Motor neuron (in vitro differentiated cells): ENCODE measurements around the gene RNF182. TPM values are rescaled to one million over a fixed set of nuclear protein-coding genes. Genes with fewer than 3 reads are reported as not detected.
"Not testable (repeated sequence)": the region's sequence is repeated elsewhere in the genome, so short reads cannot be mapped to it uniquely, and the experiment has no call there.

Experiments
- ATAC-seq, 8 experiments: fragments of 200-7000 bp; cut with Tn5 transposase; replicated peaks in 6 of 8; 2 replicates each; pipeline ENCODE4 v1.8.0; 2021; ENCODE audit warnings: mild to moderate bottlenecking in 8 of 8, moderate library complexity in 8 of 8
- H3K27ac ChIP-seq, 2 donors: fragments of 250-450 bp; sonication (Bioruptor Pico); 2 replicates each; pipeline ENCODE4 v1.9.0; 2021; ENCODE audit warnings: antibody characterized with exemption in 2 of 2, mild to moderate bottlenecking in 2 of 2, moderate library complexity in 1 of 2
- H3K4me1 ChIP-seq, 2 donors: fragments of 250-450 bp; sonication (Bioruptor Pico); replicated peaks in 1 of 2; 2 replicates each; pipeline ENCODE4 v1.6.1; 2021; ENCODE audit warnings: antibody characterized with exemption in 2 of 2, mild to moderate bottlenecking in 2 of 2, moderate library complexity in 1 of 2
- H3K4me3 ChIP-seq, 5 donors: fragments of 250-450 bp; sonication (Bioruptor Pico); 2 replicates each; pipeline ENCODE4 v1.9.0; 2021; ENCODE audit warnings: antibody characterized with exemption in 5 of 5, mild to moderate bottlenecking in 5 of 5, moderate library complexity in 4 of 5
- WGBS, 10 experiments: fragments of 450-650 bp; shearing (Covaris generic); methylation state at CpG; one replicate each; pipeline ENCODE4 v1.0.0; 2022; 5-methylcytosine and 5-hydroxymethylcytosine counted together
- in situ Hi-C, 9 experiments: fragments of 400-800 bp; cut with MboI; loops; one replicate each; pipeline ENCODE4 v1.15.0; 2021; ENCODE audit warnings: low sequenced_read_pairs in 9 of 9, low pct_unique_long_range_greater_than_20kb in 2 of 9; ENCODE audit not compliant: unreplicated experiment in 9 of 9
- total RNA-seq, 8 experiments: library from RNA; unstranded; fragments of 300-600 nt; gene quantifications; 2 replicates each; pipeline versions ENCODE4 v1.2.3 to v1.2.4, GENCODE V29; 2022

The RNF182 gene, protein sequence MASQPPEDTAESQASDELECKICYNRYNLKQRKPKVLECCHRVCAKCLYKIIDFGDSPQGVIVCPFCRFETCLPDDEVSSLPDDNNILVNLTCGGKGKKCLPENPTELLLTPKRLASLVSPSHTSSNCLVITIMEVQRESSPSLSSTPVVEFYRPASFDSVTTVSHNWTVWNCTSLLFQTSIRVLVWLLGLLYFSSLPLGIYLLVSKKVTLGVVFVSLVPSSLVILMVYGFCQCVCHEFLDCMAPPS
- 10 to 100 TPM in 1 of 8 experiments, 1 to 10 TPM in 5, not detected in 2; 1.3 to 12.1 (median 4.5) TPM for total RNA-seq

DNA sequence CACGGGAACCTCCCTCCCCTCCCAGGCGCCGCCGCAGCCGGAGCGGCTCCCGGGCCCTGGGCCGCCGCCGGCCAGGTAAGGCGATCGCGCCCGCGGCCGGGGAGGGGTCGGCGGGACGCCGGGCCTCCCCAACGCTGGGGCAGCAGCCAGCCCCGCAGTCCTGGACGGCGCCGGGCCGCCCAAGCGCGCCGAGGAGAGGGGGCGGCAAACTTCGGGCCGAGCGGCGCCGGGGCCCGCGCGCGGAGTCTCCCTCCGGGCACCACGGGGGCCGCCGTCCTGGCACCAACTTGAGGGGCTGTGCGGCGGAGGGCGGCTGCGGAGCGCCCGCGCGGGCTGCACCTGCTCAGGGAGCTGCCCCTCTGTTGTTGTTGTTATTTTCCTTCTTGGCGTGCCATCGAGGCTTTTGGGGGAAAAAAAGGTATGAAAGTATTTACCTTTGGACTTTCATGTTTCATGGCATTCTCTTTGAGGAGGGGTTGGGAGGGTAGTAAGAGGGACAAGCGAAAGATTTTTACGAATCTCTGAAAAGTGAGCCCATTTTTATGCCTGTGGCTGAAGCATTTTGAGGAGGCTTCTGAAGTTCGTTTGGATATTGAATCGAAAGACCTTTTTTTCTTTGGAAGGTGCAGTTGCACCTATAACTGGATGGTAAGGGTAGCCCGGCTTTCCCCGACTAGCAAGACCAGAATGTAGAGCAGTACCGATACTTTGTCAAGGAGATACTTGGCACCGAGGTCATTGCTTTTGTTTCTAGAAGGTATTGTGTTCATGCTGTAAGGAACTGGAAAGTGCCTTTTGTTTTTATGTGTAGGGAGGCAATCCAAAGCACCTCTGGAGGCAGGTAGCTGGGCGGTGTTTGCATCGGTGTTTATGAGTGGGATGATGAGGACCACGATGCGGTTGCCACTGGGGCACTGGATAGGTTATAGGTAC is at the start of gene RNF182:
RNF182 (plus strand) TSS at position 4 of the 933 bp plus-strand sequence. CDS start 52,168 bp downstream, outside the sequence.
- in situ Hi-C loops, result loop anchor here in 4 of 9 experiments (25.0 kb wide), 2 partner anchors 137 to 1712 kb away; no protein-coding TSS in a partner anchor
- 0 to 37% (median 3%) methylated on average over 3 to 20 of the region's 65 CpGs; no CpG with 5 or more reads in 1 of the 10 experiments for WGBS, 10 experiments
- peak within 1 kb of the TSS; percentile 36 to 75 (median 46) for H3K4me3 ChIP-seq
- H3K4me1 ChIP-seq, result peaks cover 0 to 5% of the 10 kb centered on the region in 2 donors
- ATAC-seq, result peak in 2 of 8 experiments; percentile 9 to 96
- H3K27ac ChIP-seq, result peak within 1 kb of the TSS in 1 of 2 donors; percentile 32

DNA sequence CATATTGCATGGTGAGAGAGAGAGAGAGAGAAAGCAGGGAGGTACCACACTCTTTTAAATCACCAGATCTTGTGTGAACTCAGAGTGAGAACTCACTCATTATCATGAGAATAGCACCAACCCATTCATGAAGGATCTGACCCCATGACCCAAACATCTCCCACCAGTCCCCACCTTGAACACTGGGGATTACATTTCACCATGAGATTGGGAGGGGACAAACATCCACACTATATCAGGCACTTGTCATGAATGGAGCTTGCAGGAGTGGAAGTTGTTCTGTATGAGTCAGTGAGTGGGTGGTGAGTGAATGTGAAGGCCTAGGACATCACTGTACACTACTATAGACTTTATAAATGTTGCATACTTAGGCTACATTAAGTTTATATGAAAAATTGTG is 47.7 kb upstream of the RNF182 start:
- ATAC-seq, result peak in 4 of 8 experiments; percentile 29 to 51 (median 40)
- H3K4me1 ChIP-seq, result no peaks in the 10 kb centered on the region
- no peak overlapping the region for H3K27ac ChIP-seq
- H3K4me3 ChIP-seq, result no peak overlapping the region
- in situ Hi-C loops, result no loop called here

DNA sequence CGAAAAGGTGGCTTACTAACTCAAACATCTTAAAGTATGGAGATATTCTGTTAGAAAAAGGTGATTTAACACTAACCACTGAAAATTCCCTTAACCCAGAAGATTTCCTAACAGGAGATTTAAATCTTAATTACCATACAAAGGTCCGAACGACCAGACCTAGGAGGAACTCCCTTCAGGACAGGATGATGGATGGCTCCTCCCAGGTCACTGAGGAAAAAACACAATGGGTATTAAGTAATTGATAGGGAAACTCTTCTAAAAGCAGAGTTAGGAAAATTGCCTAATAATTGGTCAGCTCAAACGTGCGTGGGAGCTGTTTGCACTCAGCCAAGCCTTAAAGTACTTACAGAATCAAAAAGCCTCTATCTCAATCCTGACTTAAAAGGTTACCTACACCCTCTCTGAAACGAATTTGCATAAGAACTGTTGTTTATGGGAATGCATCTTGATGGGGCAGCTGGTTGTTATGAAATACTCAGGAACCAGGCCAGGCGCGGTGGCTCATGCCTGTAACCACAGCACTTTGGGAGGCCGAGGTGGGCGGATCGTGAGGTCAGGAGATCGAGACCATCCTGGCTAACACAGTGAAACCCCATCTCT is 44.6 kb upstream of the RNF182 start:
- H3K4me1 ChIP-seq, H3K27ac ChIP-seq, H3K4me3 ChIP-seq, in situ Hi-C loops: not testable (repeated sequence)
- peak in 1 of 8 experiments; percentile 29 for ATAC-seq
- 28 to 56% (median 41%) methylated on average over 4 to 11 of the region's 12 CpGs; no CpG with 5 or more reads in 3 of the 10 experiments for WGBS, 10 experiments

DNA sequence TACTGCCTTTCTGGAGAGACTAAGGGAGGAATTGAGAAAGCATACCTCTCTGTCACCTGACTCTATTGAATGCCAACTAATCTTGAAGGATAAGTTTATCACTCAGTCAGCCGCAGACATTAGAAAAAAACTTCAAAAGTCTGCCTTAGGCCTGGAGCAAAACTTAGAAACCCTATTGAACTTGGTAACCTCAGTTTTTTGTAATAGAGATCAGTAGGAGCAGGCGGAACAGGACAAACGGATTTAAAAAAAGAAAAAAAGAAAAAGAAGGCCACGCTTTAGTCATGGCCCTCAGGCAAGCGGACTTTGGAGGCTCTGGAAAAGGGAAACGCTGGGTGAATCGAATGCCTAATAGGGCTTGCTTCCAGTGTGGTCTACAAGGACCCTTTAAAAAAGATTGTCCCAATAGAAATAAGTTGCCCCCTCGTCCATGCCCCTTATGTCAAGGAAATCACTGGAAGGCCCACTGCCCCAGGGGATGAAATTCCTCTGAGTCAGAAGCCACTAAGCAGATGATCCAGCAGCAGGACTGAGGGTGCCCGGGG is 43.1 kb upstream of the RNF182 start:
- no peak overlapping the region for H3K27ac ChIP-seq
- H3K4me1 ChIP-seq, result no peaks in the 10 kb centered on the region
- no peak for ATAC-seq
- no peak overlapping the region for H3K4me3 ChIP-seq
- WGBS, 10 experiments, result 47 to 91% (median 77%) methylated on average over 3 to 8 of the region's 9 CpGs; no CpG with 5 or more reads in 1 of the 10 experiments
- in situ Hi-C loops, result no loop called here

DNA sequence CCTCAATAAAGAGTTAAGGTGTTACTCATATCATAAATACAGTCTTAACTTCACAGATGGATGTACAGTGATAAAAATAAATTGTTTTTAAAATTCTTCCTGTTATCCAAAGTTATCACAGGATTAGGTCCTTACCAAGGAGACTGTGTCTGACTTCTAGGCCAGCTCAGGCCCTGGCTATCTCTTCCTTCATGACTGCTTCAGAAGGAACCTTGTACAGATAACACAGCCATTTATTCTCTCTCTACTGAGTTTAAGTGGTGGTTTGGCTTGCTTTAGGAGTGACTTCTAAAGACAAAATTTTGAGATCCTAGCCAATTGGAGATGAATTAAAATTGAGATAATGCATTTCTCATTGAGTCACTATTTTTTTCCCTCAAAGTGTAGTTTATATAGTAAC is 40.8 kb upstream of the RNF182 start:
- no peak overlapping the region for H3K4me3 ChIP-seq
- in situ Hi-C loops, result no loop called here
- H3K27ac ChIP-seq, result no peak overlapping the region
- no peaks in the 10 kb centered on the region for H3K4me1 ChIP-seq
- no peak for ATAC-seq

DNA sequence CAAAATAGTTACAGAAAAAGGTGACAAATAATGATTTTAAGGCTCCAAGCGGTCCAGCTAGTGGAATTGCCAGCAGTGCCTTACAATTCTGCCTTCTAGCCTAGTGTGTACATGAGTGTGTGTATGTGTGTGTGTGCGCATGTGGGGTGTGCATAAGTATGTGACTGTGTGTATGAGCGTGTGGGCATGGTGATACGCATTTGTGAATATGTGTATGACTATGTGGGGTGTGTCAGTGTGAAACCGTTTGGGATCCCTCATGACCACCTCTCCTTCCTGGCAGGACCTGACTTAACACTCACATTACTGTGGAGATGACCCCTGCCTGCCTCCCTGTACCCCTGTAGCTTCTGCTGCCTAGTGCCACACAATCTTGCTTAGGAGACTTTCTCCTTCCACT is 40.4 kb upstream of the RNF182 start:
- WGBS, 10 experiments, result 75 to 100% (median 80%) methylated on average over 1 to 5 of the region's 5 CpGs; no CpG with 5 or more reads in 5 of the 10 experiments
- H3K4me1 ChIP-seq, result no peaks in the 10 kb centered on the region
- no peak overlapping the region for H3K27ac ChIP-seq
- in situ Hi-C loops, result no loop called here
- H3K4me3 ChIP-seq, result no peak overlapping the region
- peak in 3 of 8 experiments; percentile 95 to 99 (median 98) for ATAC-seq

DNA sequence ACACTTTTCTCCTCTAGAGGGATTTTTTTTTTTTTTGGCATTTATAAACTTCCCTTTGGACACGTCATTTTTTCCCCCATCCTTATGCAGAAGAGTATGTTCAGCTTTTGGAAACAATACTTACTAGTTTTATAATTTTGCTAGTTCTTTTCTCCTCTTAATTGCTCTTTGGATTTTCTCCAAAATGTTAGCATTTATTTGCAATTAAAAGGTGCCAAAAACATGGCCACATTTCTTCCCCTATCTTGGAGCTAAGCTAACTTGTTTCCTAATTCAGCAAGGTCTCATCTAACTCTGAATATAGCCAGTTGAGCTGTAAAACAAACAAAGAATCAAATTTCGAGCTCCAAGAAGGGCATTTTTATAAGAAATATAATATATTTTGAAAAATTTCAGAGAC is 39.2 kb upstream of the RNF182 start:
- in situ Hi-C loops, result no loop called here
- H3K4me1 ChIP-seq, result no peaks in the 10 kb centered on the region
- 0 to 92% (median 48%) methylated on average over 1 to 2 of the region's 2 CpGs for WGBS, 10 experiments
- H3K4me3 ChIP-seq, result no peak overlapping the region
- no peak for ATAC-seq
- no peak overlapping the region for H3K27ac ChIP-seq

DNA sequence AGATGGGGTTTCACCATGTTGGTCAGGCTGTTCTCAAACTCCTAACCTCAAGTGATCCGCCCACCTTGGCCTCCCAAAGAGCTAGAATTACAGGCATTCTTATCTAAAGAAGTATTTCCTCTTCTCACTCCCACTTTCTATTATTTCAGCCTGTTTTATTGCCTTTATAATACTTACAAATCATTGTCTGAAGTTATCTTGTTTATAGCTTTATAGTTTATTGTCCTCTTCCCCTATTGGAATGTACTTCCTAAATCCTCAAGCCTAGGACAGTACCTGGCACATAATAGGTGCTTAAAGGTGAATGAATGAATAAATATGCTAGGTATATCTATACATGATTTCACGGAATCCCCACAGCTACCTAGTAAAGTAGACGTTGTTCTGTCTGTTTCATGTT is 37.8 kb upstream of the RNF182 start:
- in situ Hi-C loops, result no loop called here
- Histone ChIP-seq H3K27ac (no peak overlapping the region), H3K4me3 (no peak overlapping the region), H3K4me1 (peaks cover 0 to under 1% of the 10 kb centered on the region in 2 donors)
- no peak for ATAC-seq
- WGBS, 10 experiments, result 70 to 100% (median 81%) methylated on average over 1 to 3 of the region's 3 CpGs; no CpG with 5 or more reads in 2 of the 10 experiments

DNA sequence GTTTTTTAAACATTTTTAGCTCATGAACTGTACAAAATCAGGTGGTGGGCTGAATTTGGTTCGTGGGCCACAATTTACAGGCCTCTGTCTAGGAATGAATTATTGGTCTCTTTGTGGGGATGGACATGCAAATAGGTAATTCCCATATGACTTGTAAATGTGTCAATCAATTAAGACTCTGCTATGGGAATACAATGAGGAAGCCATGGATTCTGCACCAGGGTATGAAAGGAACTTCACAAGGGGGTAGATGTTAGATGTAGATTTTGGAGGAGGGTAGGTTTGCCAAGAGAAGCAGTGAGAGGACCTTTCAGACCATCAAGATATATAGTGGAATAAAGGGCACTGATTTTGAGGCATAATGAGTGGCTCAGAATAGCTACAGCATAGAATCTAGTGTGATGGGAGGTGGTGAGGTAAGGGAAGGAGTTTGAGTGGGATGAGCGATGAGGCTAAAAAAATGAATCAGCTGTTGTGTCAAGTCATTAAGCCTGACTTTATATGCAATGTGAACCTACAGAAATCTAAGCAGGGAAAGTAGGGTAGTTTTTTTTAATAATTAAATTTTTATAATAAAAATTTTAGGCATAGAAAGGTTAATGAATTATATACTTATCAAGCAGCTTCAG is 32.6 kb upstream of the RNF182 start:
- ATAC-seq, result peak in 1 of 8 experiments; percentile 28
- in situ Hi-C loops, result no loop called here
- Histone ChIP-seq H3K4me3 (no peak overlapping the region), H3K27ac (no peak overlapping the region), H3K4me1 (peaks cover 0 to 3% of the 10 kb centered on the region in 2 donors)
- 43 to 100% (median 66%) methylated on average over 1 to 2 of the region's 2 CpGs; no CpG with 5 or more reads in 2 of the 10 experiments for WGBS, 10 experiments

DNA sequence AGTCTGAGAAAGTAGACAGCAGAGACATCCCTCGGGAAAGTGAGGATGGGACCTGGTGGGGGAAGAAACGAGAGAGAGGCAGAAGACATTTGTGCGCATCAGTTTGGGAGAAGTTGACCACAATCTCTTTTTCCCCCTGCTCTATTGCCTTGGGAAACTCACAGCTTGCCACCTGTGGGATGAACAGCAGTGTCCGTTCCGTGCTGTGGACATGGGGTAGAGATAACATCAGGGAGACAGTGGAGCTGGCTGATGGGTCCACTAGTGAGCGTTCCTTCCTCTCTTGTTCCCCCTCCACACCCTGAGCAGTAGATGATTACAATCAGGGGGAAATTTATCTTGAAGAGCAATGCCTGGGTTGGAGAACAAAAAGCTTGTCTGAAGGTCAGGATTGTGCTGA is 21.8 kb upstream of the RNF182 start:
- no peak overlapping the region for H3K27ac ChIP-seq
- in situ Hi-C loops, result loop anchor here in 7 of 9 experiments (10.0 to 25.0 kb wide), 4 partner anchors 152 to 1734 kb away; no protein-coding TSS in a partner anchor
- WGBS, 10 experiments, result 76 to 100% (median 83%) methylated on average over 1 to 6 of the region's 6 CpGs; no CpG with 5 or more reads in 2 of the 10 experiments
- no peak overlapping the region for H3K4me3 ChIP-seq
- no peaks in the 10 kb centered on the region for H3K4me1 ChIP-seq
- ATAC-seq, result no peak

DNA sequence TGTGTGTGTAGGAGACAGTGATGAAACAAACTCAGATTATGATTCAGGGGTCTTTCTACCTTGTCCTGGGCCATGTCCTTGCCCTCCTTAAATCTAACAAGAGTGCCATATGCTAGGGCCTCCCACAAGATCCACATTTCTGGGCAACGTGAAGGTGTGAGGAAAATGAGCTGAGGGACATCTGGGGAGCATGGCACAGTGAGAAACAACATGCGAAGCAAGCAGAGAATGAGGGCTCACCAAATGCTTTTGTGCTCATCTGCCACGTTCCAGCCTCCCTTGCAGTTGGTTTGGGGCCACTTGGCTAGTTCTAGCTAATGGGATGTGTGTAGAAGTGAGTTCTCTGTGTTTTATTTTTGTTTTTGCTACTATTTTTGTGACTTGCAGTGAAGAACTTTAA is 21.4 kb upstream of the RNF182 start:
- in situ Hi-C loops, result loop anchor here in 7 of 9 experiments (10.0 to 25.0 kb wide), 4 partner anchors 151 to 1734 kb away; no protein-coding TSS in a partner anchor
- H3K27ac ChIP-seq, result no peak overlapping the region
- no peaks in the 10 kb centered on the region for H3K4me1 ChIP-seq
- no peak for ATAC-seq
- H3K4me3 ChIP-seq, result no peak overlapping the region
- WGBS, 10 experiments, result 22 to 92% (median 69%) methylated on average over 1 to 3 of the region's 3 CpGs; no CpG with 5 or more reads in 5 of the 10 experiments

DNA sequence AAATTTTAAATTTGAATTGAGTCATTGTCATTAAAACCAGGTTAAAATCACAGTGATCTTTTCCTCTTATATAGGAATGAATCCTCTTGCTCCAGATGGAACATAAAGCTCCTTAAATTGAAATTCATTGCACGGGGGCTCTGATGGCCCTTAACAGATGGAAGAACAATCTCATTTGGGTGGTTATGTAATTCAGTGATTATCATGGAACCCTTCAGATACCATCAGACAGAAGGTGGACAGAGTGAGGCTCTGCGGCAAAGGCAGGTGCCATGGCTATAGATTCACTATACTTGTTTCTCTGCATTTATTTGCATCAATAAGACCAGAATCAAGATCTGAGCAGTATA is 17.8 kb upstream of the RNF182 start:
- in situ Hi-C loops, result loop anchor here in 7 of 9 experiments (10.0 to 25.0 kb wide), 4 partner anchors 148 to 1730 kb away; no protein-coding TSS in a partner anchor
- no peak overlapping the region for H3K4me3 ChIP-seq
- H3K4me1 ChIP-seq, result no peaks in the 10 kb centered on the region
- WGBS, 10 experiments, result 54 to 86% (median 71%) methylated on average over 1 to 2 of the region's 2 CpGs; no CpG with 5 or more reads in 3 of the 10 experiments
- ATAC-seq, result no peak
- H3K27ac ChIP-seq, result no peak overlapping the region
